ENCODE measurements around the gene CYTIP.
"Not testable (repeated sequence)": the region's sequence is repeated elsewhere in the genome, so short reads cannot be mapped to it uniquely, and the experiment has no call there.

Gene CYTIP

DNA sequence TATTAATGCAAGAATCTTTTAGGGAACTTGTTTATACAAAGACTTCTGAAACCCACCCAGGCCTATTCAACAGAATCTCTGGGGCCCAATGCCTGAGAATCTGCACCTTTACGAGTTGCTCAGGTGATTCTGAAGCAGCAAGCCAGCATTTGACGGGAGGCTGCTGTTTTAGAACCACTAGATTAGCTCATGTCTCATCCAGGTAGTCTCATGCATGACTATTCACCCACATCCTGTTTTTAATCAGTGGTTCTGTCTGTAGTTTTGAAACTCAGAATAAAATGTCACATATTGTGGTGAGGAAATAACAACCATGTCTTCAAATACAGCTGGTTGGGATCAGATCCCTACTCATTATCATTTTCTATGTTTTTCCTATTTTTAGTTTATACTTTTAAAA, 39.5 kb downstream of the CYTIP start:
- H3K4me3 ChIP-seq (replicated peaks; ENCODE audit: low read depth, low read length) = no peak overlapping the region
- DNase-seq (ENCODE audit: low read depth) = no peak
- TF ChIP-seq, protein P1, sequence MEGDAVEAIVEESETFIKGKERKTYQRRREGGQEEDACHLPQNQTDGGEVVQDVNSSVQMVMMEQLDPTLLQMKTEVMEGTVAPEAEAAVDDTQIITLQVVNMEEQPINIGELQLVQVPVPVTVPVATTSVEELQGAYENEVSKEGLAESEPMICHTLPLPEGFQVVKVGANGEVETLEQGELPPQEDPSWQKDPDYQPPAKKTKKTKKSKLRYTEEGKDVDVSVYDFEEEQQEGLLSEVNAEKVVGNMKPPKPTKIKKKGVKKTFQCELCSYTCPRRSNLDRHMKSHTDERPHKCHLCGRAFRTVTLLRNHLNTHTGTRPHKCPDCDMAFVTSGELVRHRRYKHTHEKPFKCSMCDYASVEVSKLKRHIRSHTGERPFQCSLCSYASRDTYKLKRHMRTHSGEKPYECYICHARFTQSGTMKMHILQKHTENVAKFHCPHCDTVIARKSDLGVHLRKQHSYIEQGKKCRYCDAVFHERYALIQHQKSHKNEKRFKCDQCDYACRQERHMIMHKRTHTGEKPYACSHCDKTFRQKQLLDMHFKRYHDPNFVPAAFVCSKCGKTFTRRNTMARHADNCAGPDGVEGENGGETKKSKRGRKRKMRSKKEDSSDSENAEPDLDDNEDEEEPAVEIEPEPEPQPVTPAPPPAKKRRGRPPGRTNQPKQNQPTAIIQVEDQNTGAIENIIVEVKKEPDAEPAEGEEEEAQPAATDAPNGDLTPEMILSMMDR (IDR thresholded peaks at IDR 0.05; ENCODE audit: low read length, missing control alignments) = no peak

DNA sequence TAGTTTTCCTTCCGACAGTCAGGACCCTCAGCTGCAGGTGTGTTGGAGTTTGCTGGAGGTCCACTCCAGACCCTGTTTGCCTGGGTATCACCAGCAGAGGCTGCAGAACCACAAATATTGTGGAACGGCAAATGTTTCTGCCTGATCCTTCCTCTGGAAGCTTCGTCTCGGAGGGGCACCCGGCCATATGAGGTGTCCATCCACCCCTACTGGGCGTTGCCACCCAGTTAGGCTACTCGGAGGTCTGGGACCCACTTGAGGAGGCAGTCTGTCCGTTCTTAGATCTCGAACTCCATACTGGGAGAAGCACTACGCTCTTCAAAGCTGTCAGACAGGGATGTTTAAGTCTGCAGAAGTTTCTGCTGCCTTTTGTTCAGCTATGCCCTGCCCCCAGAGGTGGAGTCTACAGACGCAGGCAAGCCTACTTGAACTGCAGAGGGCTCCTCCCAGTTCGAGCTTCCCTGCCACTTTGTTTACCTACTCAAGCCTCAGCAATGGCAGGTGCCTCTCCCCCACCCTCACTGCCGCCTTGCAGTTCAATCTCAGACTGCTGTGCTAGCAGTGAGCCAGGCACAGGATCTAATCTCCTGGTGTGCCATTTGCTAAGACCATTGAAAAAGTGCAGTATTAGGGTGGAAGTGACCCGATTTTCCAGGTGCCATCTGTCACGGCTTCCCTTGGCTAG, 40.9 kb downstream of the CYTIP start:
- not testable (repeated sequence) for H3K4me3 ChIP-seq (replicated peaks; ENCODE audit: low read depth, low read length); DNase-seq (ENCODE audit: low read depth)

DNA sequence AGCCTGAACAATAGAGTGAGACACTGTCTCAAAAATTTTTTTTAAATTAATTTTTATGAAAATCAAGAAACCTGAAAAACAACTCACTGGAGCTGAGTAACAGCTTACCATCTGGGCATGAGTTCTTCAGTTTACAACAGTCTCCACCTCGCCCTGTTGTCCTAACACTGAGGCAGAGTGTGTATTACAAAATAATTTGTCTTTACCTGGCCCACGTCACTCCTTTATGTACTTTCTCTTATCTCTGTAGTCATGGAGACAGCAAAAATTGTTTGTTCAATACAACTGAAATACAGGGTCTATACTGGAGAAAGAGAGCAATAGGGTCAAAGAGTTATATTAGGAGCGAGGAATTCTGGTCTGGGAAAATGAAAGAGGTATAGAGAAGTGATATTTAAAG, 48.1 kb downstream of the CYTIP start:
- no peak overlapping the region for H3K4me3 ChIP-seq (replicated peaks; ENCODE audit: low read depth, low read length)
- TF ChIP-seq, protein P1 (IDR thresholded peaks at IDR 0.05; ENCODE audit: low read length, missing control alignments) = no peak
- no peak for DNase-seq (ENCODE audit: low read depth)

DNA sequence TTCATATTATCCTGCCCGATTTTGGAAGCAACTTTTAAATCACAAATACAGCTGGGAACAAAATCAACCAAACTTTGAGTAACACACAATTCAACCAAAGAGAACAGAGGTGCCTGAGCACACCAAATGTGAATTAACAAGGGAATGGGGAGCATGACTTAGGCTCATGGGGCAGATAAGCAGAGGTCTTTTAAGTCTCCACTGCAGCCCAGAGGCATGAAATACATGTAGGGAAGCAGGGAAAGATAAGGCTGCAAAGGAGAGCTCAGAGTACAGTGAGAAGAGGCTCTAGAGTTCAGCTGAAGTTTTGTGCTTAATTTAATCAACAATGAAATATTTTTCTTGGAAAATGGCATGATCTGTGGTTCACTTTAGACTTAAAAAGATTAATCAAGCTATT, 49.0 kb downstream of the CYTIP start:
- TF ChIP-seq, protein P1 (IDR thresholded peaks at IDR 0.05; ENCODE audit: low read length, missing control alignments) = no peak
- H3K4me3 ChIP-seq (replicated peaks; ENCODE audit: low read depth, low read length) = no peak overlapping the region
- no peak for DNase-seq (ENCODE audit: low read depth)

DNA sequence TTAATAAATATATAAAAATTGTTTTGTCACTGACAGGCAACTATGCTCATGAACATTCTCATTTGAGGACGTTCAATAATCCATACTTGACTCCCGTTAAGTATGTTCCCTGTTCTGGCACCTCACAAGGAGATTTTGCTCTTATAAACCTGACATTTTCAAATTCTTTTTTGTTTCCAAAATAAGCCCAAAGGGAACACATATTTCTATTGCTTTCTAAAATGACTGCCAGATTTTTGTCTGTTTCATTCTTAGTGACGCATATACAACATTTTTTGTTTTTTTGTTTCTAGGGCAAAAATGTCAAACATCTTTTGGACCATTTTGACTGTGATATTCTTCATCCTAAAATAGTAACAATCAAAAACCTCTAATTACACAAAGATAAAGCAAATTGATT, 50.5 kb downstream of the CYTIP start:
- no peak for DNase-seq (ENCODE audit: low read depth)
- TF ChIP-seq, protein P1 (IDR thresholded peaks at IDR 0.05; ENCODE audit: low read length, missing control alignments) = no peak
- no peak overlapping the region for H3K4me3 ChIP-seq (replicated peaks; ENCODE audit: low read depth, low read length)

DNA sequence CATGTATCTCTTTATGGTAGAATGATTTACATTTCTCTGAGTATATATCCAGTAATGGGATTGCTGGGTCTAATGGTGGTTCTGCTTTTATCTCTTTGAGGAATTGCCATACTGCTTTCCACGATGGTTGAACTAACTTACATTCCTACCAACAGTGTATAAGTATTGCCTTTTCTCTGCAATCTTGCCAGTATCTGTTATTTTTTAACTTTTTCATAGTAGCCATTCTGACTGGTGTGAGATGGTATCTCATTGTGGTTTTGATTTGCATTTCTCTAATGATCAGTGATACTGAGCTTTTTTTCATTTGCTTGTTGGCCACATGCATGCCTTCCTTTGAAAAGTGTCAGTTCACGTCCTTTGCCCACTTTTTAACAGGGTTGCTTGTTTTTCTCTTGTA, 55.1 kb downstream of the CYTIP start:
- TF ChIP-seq, protein P1 (IDR thresholded peaks at IDR 0.05; ENCODE audit: low read length, missing control alignments) = no peak
- no peak for DNase-seq (ENCODE audit: low read depth)
- H3K4me3 ChIP-seq (replicated peaks; ENCODE audit: low read depth, low read length) = no peak overlapping the region

DNA sequence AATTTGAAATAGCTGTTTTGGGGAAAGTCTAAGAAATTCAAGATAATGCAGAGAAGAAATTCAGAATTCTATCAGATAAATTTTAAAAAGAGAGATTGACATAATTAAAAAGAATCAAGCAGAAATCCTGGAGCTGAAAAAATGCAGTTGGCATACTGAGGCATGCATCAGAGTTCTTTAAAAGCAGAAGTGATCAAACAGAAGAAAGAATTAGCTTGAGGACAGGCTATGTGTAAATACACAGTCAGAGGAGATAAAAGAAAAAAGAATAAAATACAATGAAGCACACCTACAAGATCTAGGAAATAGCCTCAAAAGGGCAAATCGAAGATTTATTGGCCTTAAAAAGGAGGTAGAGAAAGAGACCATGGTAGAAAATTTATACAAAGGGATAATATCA, 57.1 kb downstream of the CYTIP start:
- no peak for DNase-seq (ENCODE audit: low read depth)
- TF ChIP-seq, protein P1 (IDR thresholded peaks at IDR 0.05; ENCODE audit: low read length, missing control alignments) = no peak
- H3K4me3 ChIP-seq (replicated peaks; ENCODE audit: low read depth, low read length) = no peak overlapping the region
